HG02571 (cell line): ENCODE data around the gene DUSP1.
"Not testable (repeated sequence)": the region's sequence is repeated elsewhere in the genome, so short reads cannot be mapped to it uniquely, and the experiment has no call there.

Source experiments
- ATAC-seq: cut with Tn5 transposase; IDR thresholded peaks from one replicate; pipeline ENCODE4 v1.9.1; 2021; ENCODE audit warnings: mild to moderate bottlenecking, moderate library complexity; ENCODE audit not compliant: unreplicated experiment

DUSP1 gene

GRCh38 chr5:172798422-172799215 is 27.6 kb upstream of the DUSP1 start:
- no peak for ATAC-seq

- no peak for ATAC-seq
These were observed 26.8 kb upstream of the DUSP1 start for GRCh38 chr5:172797771-172798191.

- ATAC-seq = no peak
These were observed 25.3 kb upstream of the DUSP1 start for GRCh38 chr5:172796306-172796705.

- ATAC-seq = no peak
These were observed 24.5 kb upstream of the DUSP1 start for GRCh38 chr5:172795318-172795977.

GRCh38 chr5:172793577-172794488 is 22.8 kb upstream of the DUSP1 start:
- no peak for ATAC-seq

- ATAC-seq = no peak
These were observed 21.9 kb upstream of the DUSP1 start for GRCh38 chr5:172792701-172793570.

- no peak for ATAC-seq
These were observed 20.9 kb upstream of the DUSP1 start for GRCh38 chr5:172791726-172792445.

- no peak for ATAC-seq
These were observed 20.3 kb upstream of the DUSP1 start for GRCh38 chr5:172791286-172791685.

- ATAC-seq = no peak
These were observed 19.5 kb upstream of the DUSP1 start for GRCh38 chr5:172790496-172790889.

- ATAC-seq = no peak
These were observed 18.9 kb upstream of the DUSP1 start for GRCh38 chr5:172789687-172790495.

GRCh38 chr5:172788771-172789686 is 18.0 kb upstream of the DUSP1 start:
- no peak for ATAC-seq

- ATAC-seq = not testable (repeated sequence)
These were observed 16.5 kb upstream of the DUSP1 start for GRCh38 chr5:172787538-172787937.

GRCh38 chr5:172786736-172787462 is 15.9 kb upstream of the DUSP1 start:
- no peak for ATAC-seq

GRCh38 chr5:172785429-172786088 is 14.6 kb upstream of the DUSP1 start:
- ATAC-seq = no peak

- ATAC-seq = not testable (repeated sequence)
These were observed 13.2 kb upstream of the DUSP1 start for GRCh38 chr5:172784162-172784561.

- not testable (repeated sequence) for ATAC-seq
These were observed 12.3 kb upstream of the DUSP1 start for GRCh38 chr5:172783319-172783718.
